Loucy (cell line): ENCODE measurements around the gene CLIP1.

Experiments
- H2AFZ ChIP-seq: fragments of 200-600 bp; sonication (generic); 2 replicates; pipeline ENCODE4 v1.6.0; 2016; ENCODE audit warnings: antibody characterized with exemption, mild to moderate bottlenecking, low read length, moderate library complexity
- H3F3A ChIP-seq: fragments of 200-600 bp; 2 replicates; pipeline ENCODE4 v1.6.0; 2016; ENCODE audit warnings: antibody characterized with exemption, low read depth, mild to moderate bottlenecking
- H3K27me3 ChIP-seq: fragments of 200-600 bp; sonication (generic); 2 replicates; pipeline ENCODE4 v1.6.1; 2014; ENCODE audit warnings: low read length, mild to moderate bottlenecking; ENCODE audit not compliant: insufficient read depth, poor library complexity, severe bottlenecking
- H3K36me3 ChIP-seq: fragments of 200-600 bp; sonication (generic); 2 replicates; pipeline ENCODE4 v1.6.1; 2016; ENCODE audit warnings: low read length; ENCODE audit not compliant: insufficient read depth
- H3K4me1 ChIP-seq: fragments of 200-600 bp; sonication (generic); 2 replicates; pipeline ENCODE4 v1.5.1; 2014; ENCODE audit warnings: low read length, mild to moderate bottlenecking; ENCODE audit not compliant: insufficient read depth, poor library complexity, severe bottlenecking
- H3K4me2 ChIP-seq: fragments of 200-600 bp; sonication (generic); 2 replicates; pipeline ENCODE4 v1.6.0; 2014; ENCODE audit warnings: antibody characterized with exemption, low read length, low read depth, mild to moderate bottlenecking; ENCODE audit not compliant: poor library complexity, severe bottlenecking
- H3K4me3 ChIP-seq: fragments of 200-600 bp; sonication (generic); 2 replicates; pipeline ENCODE4 v1.5.1; 2014; ENCODE audit warnings: low read length, mild to moderate bottlenecking, mixed read lengths; ENCODE audit not compliant: poor library complexity, severe bottlenecking
- H3K79me2 ChIP-seq: fragments of 200-600 bp; sonication (generic); 2 replicates; pipeline ENCODE4 v1.6.1; 2014; ENCODE audit warnings: low read length; ENCODE audit not compliant: insufficient read depth
- H3K9ac ChIP-seq: fragments of 200-600 bp; sonication (generic); 2 replicates; pipeline ENCODE4 v1.6.0; 2014; ENCODE audit warnings: mild to moderate bottlenecking, low read depth, low read length, moderate library complexity; ENCODE audit not compliant: poor library complexity, severe bottlenecking
- H3K9me2 ChIP-seq: fragments of 200-600 bp; sonication (generic); replicated peaks from 2 replicates; pipeline ENCODE4 v1.6.1; 2016; ENCODE audit warnings: low read depth, low read length, mixed read lengths
- H3K9me3 ChIP-seq: fragments of 200-600 bp; sonication (generic); 2 replicates; pipeline ENCODE4 v1.6.1; 2014; ENCODE audit warnings: mild to moderate bottlenecking, antibody characterized with exemption, low read length, low read depth; ENCODE audit not compliant: insufficient read depth
- H4K20me1 ChIP-seq: fragments of 200-600 bp; sonication (generic); 2 replicates; pipeline ENCODE4 v1.6.0; 2014; ENCODE audit warnings: antibody characterized with exemption, low read length, mild to moderate bottlenecking; ENCODE audit not compliant: insufficient read depth, poor library complexity, severe bottlenecking
- EZH2phosphoT487 ChIP-seq: fragments of 200-600 bp; IDR thresholded peaks from 2 replicates; pipeline ENCODE4 v1.6.1; 2018; ENCODE audit warnings: antibody characterized with exemption, mild to moderate bottlenecking, moderate library complexity, borderline replicate concordance
- TF ChIP-seq, protein P1 (sequence below): fragments of 200-600 bp; sonication (generic); conservative IDR thresholded peaks from 2 replicates; pipeline ENCODE4 v1.5.1; 2014; ENCODE audit warnings: mild to moderate bottlenecking, antibody characterized with exemption, low read length

Gene CLIP1

DNA sequence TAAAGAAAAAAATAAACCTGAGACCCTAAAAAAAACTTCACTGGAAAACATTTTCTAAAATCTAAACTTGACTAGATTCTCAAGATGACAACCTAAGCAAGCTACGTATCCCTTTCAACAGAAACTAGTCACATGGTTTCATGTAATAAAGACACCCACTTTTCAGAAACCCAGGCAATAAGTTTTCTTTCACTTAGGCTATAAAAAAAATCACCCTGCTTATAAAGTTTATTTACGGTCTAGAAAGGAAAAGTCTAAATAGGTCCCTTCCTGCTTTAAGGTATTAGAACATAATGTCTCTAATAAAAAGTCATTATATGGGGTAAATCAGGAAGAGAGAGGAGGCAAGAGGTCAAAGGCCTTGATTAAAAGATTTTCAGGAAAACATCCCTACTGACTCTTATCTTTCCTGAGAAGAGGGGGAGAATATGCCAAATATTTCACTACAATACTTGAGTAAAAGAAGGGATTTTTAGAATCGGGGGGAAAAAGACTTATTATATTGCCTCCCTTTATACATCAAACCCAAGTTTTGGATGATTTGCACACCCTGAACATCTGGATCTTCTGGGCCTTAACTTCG is 9.5 kb downstream of the CLIP1 start:
- Histone ChIP-seq H3K79me2 (peaks cover 12% of the 10 kb centered on the region; the same call in 1 of the 2 replicates), H3K9ac (no peak overlapping the region), H3F3A (no peaks in the 10 kb centered on the region), H3K4me3 (no peak overlapping the region), H3K9me2 (no peaks in the 10 kb centered on the region), H3K27me3 (no peaks in the 10 kb centered on the region), H3K4me1 (peaks cover 8% of the 10 kb centered on the region), H2AFZ (no peak overlapping the region), H4K20me1 (no peaks in the 10 kb centered on the region), H3K4me2 (peak overlapping the region; percentile 14), H3K36me3 (no peaks in the 10 kb centered on the region), H3K9me3 (no peaks in the 10 kb centered on the region)
- no peak for TF ChIP-seq EZH2phosphoT487
- TF ChIP-seq, protein P1, sequence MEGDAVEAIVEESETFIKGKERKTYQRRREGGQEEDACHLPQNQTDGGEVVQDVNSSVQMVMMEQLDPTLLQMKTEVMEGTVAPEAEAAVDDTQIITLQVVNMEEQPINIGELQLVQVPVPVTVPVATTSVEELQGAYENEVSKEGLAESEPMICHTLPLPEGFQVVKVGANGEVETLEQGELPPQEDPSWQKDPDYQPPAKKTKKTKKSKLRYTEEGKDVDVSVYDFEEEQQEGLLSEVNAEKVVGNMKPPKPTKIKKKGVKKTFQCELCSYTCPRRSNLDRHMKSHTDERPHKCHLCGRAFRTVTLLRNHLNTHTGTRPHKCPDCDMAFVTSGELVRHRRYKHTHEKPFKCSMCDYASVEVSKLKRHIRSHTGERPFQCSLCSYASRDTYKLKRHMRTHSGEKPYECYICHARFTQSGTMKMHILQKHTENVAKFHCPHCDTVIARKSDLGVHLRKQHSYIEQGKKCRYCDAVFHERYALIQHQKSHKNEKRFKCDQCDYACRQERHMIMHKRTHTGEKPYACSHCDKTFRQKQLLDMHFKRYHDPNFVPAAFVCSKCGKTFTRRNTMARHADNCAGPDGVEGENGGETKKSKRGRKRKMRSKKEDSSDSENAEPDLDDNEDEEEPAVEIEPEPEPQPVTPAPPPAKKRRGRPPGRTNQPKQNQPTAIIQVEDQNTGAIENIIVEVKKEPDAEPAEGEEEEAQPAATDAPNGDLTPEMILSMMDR = no peak

GRCh38 chr12:122411537-122411936 is 10.9 kb downstream of the CLIP1 start:
- Histone ChIP-seq H3K9me2 (no peaks in the 10 kb centered on the region), H3K4me2 (no peak overlapping the region), H3K9ac (no peak overlapping the region), H2AFZ (no peak overlapping the region), H3K4me3 (no peak overlapping the region), H4K20me1 (no peaks in the 10 kb centered on the region), H3K36me3 (no peaks in the 10 kb centered on the region), H3F3A (no peaks in the 10 kb centered on the region), H3K4me1 (peaks cover 8% of the 10 kb centered on the region), H3K27me3 (no peaks in the 10 kb centered on the region), H3K79me2 (peaks cover 12% of the 10 kb centered on the region; the same call in 1 of the 2 replicates), H3K9me3 (no peaks in the 10 kb centered on the region)
- TF ChIP-seq EZH2phosphoT487 = no peak
- TF ChIP-seq, protein P1 = no peak

DNA sequence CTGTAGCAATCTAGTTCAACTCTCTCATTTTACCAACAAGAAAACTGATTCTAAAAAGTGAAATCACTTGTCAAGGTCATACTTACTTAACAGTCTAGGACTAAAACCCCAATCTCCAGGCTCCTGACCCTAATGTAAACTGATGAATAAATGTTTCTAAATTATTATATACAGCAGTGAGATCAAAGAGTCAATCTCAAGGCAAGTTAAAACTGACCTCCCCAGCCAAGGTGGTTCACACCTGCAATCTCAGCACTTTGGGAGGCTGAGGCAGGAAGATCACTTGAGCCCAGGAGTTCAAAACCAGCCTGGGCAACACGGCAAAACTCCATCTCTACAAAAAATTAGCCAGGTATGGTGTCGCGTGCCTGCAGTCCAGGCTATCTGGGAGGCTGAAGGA is 15.3 kb downstream of the CLIP1 start:
- Histone ChIP-seq H3K9me2 (no peaks in the 10 kb centered on the region), H3K4me3 (no peak overlapping the region), H2AFZ (no peak overlapping the region), H3K9ac (no peak overlapping the region), H3K9me3 (no peaks in the 10 kb centered on the region), H3K27me3 (no peaks in the 10 kb centered on the region), H3K36me3 (no peaks in the 10 kb centered on the region), H3F3A (no peaks in the 10 kb centered on the region), H3K4me1 (no peaks in the 10 kb centered on the region), H3K4me2 (no peak overlapping the region), H4K20me1 (no peaks in the 10 kb centered on the region), H3K79me2 (peaks cover 11% of the 10 kb centered on the region; the same call in 1 of the 2 replicates)
- no peak for TF ChIP-seq EZH2phosphoT487
- TF ChIP-seq, protein P1 = no peak
